Brain microvascular endothelial cell (primary cell): ENCODE data around the gene LPCAT1.

Experiments used
- DNase-seq: peaks from one replicate; pipeline ENCODE4 v3.0.0-alpha.2; 2020
- H3K27ac ChIP-seq: fragments of 250-450 bp; sonication (Bioruptor Pico); 2 replicates; pipeline ENCODE4 v1.5.1; 2020; ENCODE audit warnings: mild to moderate bottlenecking, moderate library complexity
- H3K27me3 ChIP-seq: fragments of 250-450 bp; sonication (Bioruptor Pico); replicated peaks from 2 replicates; pipeline ENCODE4 v1.5.1; 2020; ENCODE audit warnings: mild to moderate bottlenecking
- H3K36me3 ChIP-seq: fragments of 250-450 bp; sonication (Bioruptor Pico); replicated peaks from 2 replicates; pipeline ENCODE4 v1.5.1; 2020; ENCODE audit warnings: mild to moderate bottlenecking
- H3K4me3 ChIP-seq: 2 replicates; pipeline ENCODE4 v1.5.1; 2011; ENCODE audit warnings: low read depth, mild to moderate bottlenecking, control low read depth, low read length, moderate library complexity
- in situ Hi-C: cut with HindIII; loops from 2 replicates; pipeline ENCODE4 v1.10.0; 2017; ENCODE audit warnings: low sequenced_read_pairs, low pct_ligation_motif_present
- TF ChIP-seq, protein P1 (sequence below): IDR thresholded peaks from 2 replicates; pipeline ENCODE4 v1.5.1; 2011; ENCODE audit warnings: low read depth, mild to moderate bottlenecking, moderate library complexity, low read length, control low read depth, inconsistent platforms; ENCODE audit errors: missing control alignments

The LPCAT1 gene

DNA sequence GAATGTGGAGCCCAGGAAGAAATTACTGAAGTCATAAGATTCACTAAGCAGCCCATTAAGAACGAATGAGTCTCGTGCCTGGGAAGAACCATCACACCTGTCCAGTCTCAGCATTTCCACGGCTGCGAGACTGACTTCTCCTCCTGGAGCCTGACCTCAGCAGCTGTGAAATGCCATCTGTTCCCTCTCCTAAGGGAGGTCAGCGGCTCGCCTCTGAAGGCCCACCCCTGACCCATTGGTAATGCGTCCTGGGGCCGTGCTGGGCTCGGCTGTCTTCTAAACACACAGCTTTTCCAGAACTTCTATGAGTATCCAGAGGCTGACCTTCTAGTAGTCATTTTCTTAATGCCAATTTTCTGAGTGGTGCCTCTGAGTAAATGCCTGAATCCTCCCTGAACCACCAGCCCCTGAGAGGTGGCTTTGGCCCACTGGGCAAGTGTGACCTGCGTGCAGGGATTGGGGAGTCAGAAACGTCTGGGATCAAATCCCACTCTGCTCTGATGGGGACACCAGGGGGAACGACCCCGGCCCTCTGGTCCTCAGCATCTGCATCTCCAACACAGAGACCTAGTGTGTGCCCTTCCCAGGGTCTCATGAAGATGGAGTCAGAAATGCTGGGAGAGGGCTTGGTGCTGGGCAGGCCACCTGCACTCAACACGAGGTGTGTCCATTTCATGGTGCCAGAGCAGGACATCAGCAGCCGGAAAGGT is 84.2 kb downstream of the LPCAT1 start:
- TF ChIP-seq, protein P1, sequence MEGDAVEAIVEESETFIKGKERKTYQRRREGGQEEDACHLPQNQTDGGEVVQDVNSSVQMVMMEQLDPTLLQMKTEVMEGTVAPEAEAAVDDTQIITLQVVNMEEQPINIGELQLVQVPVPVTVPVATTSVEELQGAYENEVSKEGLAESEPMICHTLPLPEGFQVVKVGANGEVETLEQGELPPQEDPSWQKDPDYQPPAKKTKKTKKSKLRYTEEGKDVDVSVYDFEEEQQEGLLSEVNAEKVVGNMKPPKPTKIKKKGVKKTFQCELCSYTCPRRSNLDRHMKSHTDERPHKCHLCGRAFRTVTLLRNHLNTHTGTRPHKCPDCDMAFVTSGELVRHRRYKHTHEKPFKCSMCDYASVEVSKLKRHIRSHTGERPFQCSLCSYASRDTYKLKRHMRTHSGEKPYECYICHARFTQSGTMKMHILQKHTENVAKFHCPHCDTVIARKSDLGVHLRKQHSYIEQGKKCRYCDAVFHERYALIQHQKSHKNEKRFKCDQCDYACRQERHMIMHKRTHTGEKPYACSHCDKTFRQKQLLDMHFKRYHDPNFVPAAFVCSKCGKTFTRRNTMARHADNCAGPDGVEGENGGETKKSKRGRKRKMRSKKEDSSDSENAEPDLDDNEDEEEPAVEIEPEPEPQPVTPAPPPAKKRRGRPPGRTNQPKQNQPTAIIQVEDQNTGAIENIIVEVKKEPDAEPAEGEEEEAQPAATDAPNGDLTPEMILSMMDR = no peak
- no peak for DNase-seq
- in situ Hi-C loops = no loop called here
- no peak overlapping the region for H3K4me3 ChIP-seq
- H3K36me3 ChIP-seq = no peaks in the 10 kb centered on the region
- no peak overlapping the region for H3K27ac ChIP-seq
- peaks cover 21% of the 10 kb centered on the region for H3K27me3 ChIP-seq

DNA sequence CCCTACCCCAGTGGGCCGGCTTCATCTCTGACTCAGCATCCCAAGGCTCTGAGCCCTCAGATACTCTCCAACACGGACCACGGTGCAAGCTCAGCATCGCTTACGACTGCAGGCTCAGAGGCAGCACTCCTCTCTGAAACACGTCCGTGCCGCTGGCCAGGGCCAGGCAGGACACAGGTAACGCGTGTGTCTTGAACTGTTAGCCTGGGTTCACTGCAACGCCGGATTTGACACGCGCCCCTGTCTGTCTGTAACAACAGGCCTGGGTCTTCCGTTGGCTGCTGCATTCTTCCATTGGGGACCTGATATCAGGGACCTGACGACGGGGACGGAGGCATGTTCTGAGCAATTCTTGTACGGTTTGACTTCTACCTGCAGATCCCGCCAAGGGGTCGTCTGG is 84.9 kb downstream of the LPCAT1 start:
- no peak for DNase-seq
- H3K4me3 ChIP-seq = no peak overlapping the region
- TF ChIP-seq, protein P1 = no peak
- no peak overlapping the region for H3K27ac ChIP-seq
- H3K27me3 ChIP-seq = peaks cover 14% of the 10 kb centered on the region
- in situ Hi-C loops = no loop called here
- no peaks in the 10 kb centered on the region for H3K36me3 ChIP-seq

DNA sequence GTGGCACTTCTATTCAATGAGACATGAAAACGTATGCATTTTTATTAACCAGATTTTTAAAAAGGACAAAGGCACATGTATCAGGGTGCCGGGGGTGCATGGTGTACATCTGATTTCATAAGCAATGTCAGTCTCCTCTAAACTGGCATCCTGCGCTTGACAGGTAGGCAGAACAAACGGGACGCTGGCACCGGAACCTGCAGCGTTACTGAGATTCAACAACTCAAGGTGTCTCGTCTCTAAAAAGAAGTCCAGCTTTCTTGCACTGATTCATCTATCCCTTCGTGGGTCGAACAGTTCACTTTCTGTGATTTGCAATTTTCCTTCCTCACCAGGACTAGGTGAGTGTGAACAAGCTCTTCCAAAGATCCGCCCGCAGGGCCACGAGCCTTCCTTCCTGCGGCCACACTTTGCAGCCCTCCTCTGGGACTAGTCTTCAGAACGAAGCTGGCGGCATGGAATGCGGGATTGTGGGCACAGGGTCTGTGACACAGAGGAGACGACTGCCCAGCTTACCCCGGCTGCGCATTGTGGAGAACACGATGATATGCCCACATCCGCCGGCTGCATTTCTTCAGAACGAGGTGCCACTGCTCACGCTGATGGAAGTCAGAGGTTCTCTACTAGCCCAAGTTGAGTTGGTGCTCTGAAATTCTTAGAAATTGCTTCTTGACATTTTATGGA is 85.7 kb downstream of the LPCAT1 start:
- Histone ChIP-seq H3K36me3 (no peaks in the 10 kb centered on the region), H3K27ac (no peak overlapping the region), H3K27me3 (peaks cover 7% of the 10 kb centered on the region), H3K4me3 (no peak overlapping the region)
- DNase-seq = no peak
- in situ Hi-C loops = no loop called here
- TF ChIP-seq, protein P1 = no peak

DNA sequence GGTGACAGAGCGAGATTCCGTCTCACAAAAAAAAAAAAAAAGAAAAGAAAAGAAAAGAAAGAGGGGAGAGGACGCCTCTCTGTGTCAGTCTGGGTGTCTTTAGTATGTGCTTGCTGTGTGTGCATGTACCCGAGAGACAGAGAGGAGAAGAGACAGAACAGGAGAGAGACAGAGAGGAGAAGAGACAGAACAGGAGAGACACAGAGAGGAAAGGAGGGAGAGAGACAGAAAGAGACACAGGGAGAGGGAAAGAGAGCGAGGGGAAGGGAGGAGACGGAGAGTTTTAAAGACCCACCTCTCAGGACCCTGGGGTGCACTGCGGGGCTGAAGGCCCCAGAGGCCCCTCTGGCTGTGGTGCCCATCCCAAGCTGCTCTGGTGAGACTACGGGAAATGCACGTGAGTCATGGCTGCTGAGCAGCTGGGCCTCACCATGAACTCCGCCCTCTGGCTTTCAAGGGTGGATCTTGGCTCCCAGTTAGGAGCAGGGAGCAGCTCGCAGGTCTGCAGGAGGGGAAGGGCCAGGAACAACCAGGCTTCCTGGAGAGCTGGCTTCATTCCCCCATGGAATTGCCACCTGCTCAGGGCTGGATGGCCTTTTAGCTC is 86.4 kb downstream of the LPCAT1 start:
- no peak overlapping the region for H3K27ac ChIP-seq
- DNase-seq = no peak
- no peaks in the 10 kb centered on the region for H3K36me3 ChIP-seq
- TF ChIP-seq, protein P1 = no peak
- in situ Hi-C loops = no loop called here
- no peak overlapping the region for H3K4me3 ChIP-seq
- H3K27me3 ChIP-seq = peaks cover 2% of the 10 kb centered on the region

DNA sequence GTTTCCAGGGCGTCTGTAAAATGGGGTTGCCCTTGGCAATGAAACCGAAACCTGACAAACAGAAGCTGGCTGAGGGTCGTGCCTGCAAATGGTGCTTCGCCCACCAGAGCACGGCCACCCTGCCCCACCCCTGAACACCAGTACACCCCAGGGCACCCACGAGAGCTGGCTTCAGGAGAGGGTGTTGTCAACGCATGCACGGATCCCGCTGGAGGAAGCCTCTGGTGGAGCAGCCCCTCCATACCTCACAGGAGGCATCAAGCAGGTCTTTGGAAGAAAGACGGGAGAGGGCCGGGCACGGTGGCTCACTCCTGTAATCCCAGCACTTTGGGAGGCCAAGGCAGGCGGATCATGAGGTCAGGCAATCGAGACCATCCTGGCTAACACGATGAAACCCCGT is 87.1 kb downstream of the LPCAT1 start:
- TF ChIP-seq, protein P1 = no peak
- H3K36me3 ChIP-seq = no peaks in the 10 kb centered on the region
- no peaks in the 10 kb centered on the region for H3K27me3 ChIP-seq
- DNase-seq = no peak
- H3K27ac ChIP-seq = no peak overlapping the region
- H3K4me3 ChIP-seq = no peak overlapping the region
- in situ Hi-C loops = no loop called here
